Measurements from ENCODE around the gene MST1R.
"Not testable (repeated sequence)": the region's sequence is repeated elsewhere in the genome, so short reads cannot be mapped to it uniquely, and the experiment has no call there.

The MST1R gene

GRCh38 chr3:49911124-49911420 is 7.4 kb upstream of the MST1R start:
- no peak for TF ChIP-seq CTCF (IDR thresholded peaks at IDR 0.05; ENCODE audit: borderline replicate concordance, control extremely low read depth, extremely low read depth, insufficient read depth, missing control alignments)
- in situ Hi-C loops (cut with MboI; ENCODE audit: low sequenced_read_pairs, unreplicated experiment), result no loop called here
- DNase-seq (ENCODE audit: low spot score), result no peak

- peak; percentile 2 for DNase-seq (ENCODE audit: low spot score)
- TF ChIP-seq CTCF (IDR thresholded peaks at IDR 0.05; ENCODE audit: borderline replicate concordance, control extremely low read depth, extremely low read depth, insufficient read depth, missing control alignments), result no peak
Observed at GRCh38 chr3:49910409-49911123, 6.9 kb upstream of the MST1R start.

GRCh38 chr3:49908373-49909199 is 4.9 kb upstream of the MST1R start:
- in situ Hi-C loops (cut with MboI; ENCODE audit: low sequenced_read_pairs, unreplicated experiment), result no loop called here
- TF ChIP-seq CTCF (IDR thresholded peaks at IDR 0.05; ENCODE audit: borderline replicate concordance, control extremely low read depth, extremely low read depth, insufficient read depth, missing control alignments), result no peak
- no peak for DNase-seq (ENCODE audit: low spot score)

More at GRCh38 chr3:49910409-49911123, 6.9 kb upstream of the MST1R start:
- in situ Hi-C loops (cut with MboI; ENCODE audit: low sequenced_read_pairs, unreplicated experiment), result no loop called here

- in situ Hi-C loops (cut with MboI; ENCODE audit: low sequenced_read_pairs, unreplicated experiment), result no loop called here
- peak; percentile 50 for TF ChIP-seq CTCF (IDR thresholded peaks at IDR 0.05; ENCODE audit: borderline replicate concordance, control extremely low read depth, extremely low read depth, insufficient read depth, missing control alignments)
- peak; percentile 83 for DNase-seq (ENCODE audit: low spot score)
Observed at GRCh38 chr3:49906073-49906743, 2.5 kb upstream of the MST1R start.

GRCh38 chr3:49904448-49904847 is 775 bp upstream of the MST1R start:
- DNase-seq (ENCODE audit: low spot score); in situ Hi-C loops (cut with MboI; ENCODE audit: low sequenced_read_pairs, unreplicated experiment): not testable (repeated sequence)

GRCh38 chr3:49902511-49903345 is 945 bp downstream of the MST1R start:
- in situ Hi-C loops (cut with MboI; ENCODE audit: low sequenced_read_pairs, unreplicated experiment), result no loop called here
- TF ChIP-seq CTCF (IDR thresholded peaks at IDR 0.05; ENCODE audit: borderline replicate concordance, control extremely low read depth, extremely low read depth, insufficient read depth, missing control alignments), result no peak
- no peak for DNase-seq (ENCODE audit: low spot score)

Measured in GM13976 (cell line).